GM23248 (cell line): ENCODE results near the gene TSPAN6. TPM values are rescaled to one million over a fixed set of nuclear protein-coding genes. Genes with fewer than 3 reads are reported as not detected.

Experiments used
- DNase-seq: peaks from one replicate; pipeline ENCODE4 v3.0.0-alpha.2; 2015
- H2AFZ ChIP-seq: fragments of 200-600 bp; sonication (generic); 2 replicates; pipeline ENCODE4 v1.6.1; 2016; ENCODE audit warnings: antibody characterized with exemption
- H3F3A ChIP-seq: fragments of 200-600 bp; sonication (generic); 2 replicates; pipeline ENCODE4 v1.6.1; 2016; ENCODE audit warnings: mild to moderate bottlenecking, antibody characterized with exemption, mixed run types; ENCODE audit not compliant: insufficient read depth
- H3K27ac ChIP-seq: fragments of 200-600 bp; sonication (generic); 2 replicates; pipeline ENCODE4 v1.5.1; 2016; ENCODE audit warnings: mild to moderate bottlenecking
- H3K27me3 ChIP-seq: fragments of 200-600 bp; sonication (generic); replicated peaks from 2 replicates; pipeline ENCODE4 v1.6.1; 2016; ENCODE audit warnings: mild to moderate bottlenecking; ENCODE audit not compliant: insufficient read depth
- H3K36me3 ChIP-seq: fragments of 200-600 bp; sonication (generic); 2 replicates; pipeline ENCODE4 v1.6.1; 2016; ENCODE audit warnings: low read depth, mild to moderate bottlenecking
- H3K4me1 ChIP-seq: fragments of 200-600 bp; sonication (generic); 2 replicates; pipeline ENCODE4 v1.6.1; 2016; ENCODE audit warnings: mild to moderate bottlenecking; ENCODE audit not compliant: insufficient read depth
- H3K4me2 ChIP-seq: fragments of 200-600 bp; sonication (generic); one replicate; pipeline ENCODE4 v1.6.1; 2016; ENCODE audit warnings: mild to moderate bottlenecking; ENCODE audit not compliant: unreplicated experiment
- H3K4me3 ChIP-seq: fragments of 200-600 bp; sonication (generic); 2 replicates; pipeline ENCODE4 v1.5.1; 2016; ENCODE audit warnings: mild to moderate bottlenecking
- H3K79me2 ChIP-seq: fragments of 200-600 bp; sonication (generic); 2 replicates; pipeline ENCODE4 v1.6.1; 2016; ENCODE audit warnings: mild to moderate bottlenecking; ENCODE audit not compliant: insufficient read depth
- H3K9ac ChIP-seq: fragments of 200-600 bp; sonication (generic); 2 replicates; pipeline ENCODE4 v1.6.1; 2016; ENCODE audit warnings: mild to moderate bottlenecking
- H3K9me2 ChIP-seq: fragments of 200-600 bp; sonication (generic); 2 replicates; pipeline ENCODE4 v1.6.1; 2016; ENCODE audit warnings: mixed run types, mild to moderate bottlenecking, moderate library complexity; ENCODE audit not compliant: insufficient read depth
- H3K9me3 ChIP-seq: fragments of 200-600 bp; sonication (generic); one replicate; pipeline ENCODE4 v1.6.1; 2017; ENCODE audit warnings: low read depth
- H4K20me1 ChIP-seq: fragments of 200-600 bp; sonication (generic); 2 replicates; pipeline ENCODE4 v1.6.0; 2016; ENCODE audit not compliant: insufficient read depth
- EZH2 ChIP-seq: fragments of 200-600 bp; sonication (generic); IDR thresholded peaks from 2 replicates; pipeline ENCODE4 v1.6.1; 2018; ENCODE audit warnings: antibody characterized with exemption, mild to moderate bottlenecking; ENCODE audit not compliant: insufficient read depth, poor library complexity, severe bottlenecking
- EZH2phosphoT487 ChIP-seq: fragments of 200-600 bp; sonication (generic); IDR thresholded peaks from 2 replicates; pipeline ENCODE4 v1.6.1; 2018; ENCODE audit warnings: antibody characterized with exemption, moderate library complexity, mild to moderate bottlenecking, low read depth; ENCODE audit not compliant: insufficient read depth
- whole genome bisulfite sequencing, 2 experiments: methylation state at CpG; one replicate each; pipeline ENCODE4 v1.1.6; 2015 to 2017; ENCODE audit warnings: low lambda C conversion rate in 2 of 2, low coverage in 1 of 2; ENCODE audit errors: missing lambda C conversion rate in 2 of 2; 5-methylcytosine and 5-hydroxymethylcytosine counted together
- in situ Hi-C: fragments of 300-500 bp; cut with MboI; formaldehyde crosslinking; loops from 2 replicates; pipeline ENCODE4 v1.15.0; 2020
- polyA plus RNA-seq: library from polyadenylated mRNA; unstranded; fragments of >200 nt; fragmentation: Nextera tagmentation; extraction: Ambion mirVana; gene quantifications from 2 replicates; pipeline ENCODE4 v1.2.1, GENCODE V29; 2016
- total RNA-seq: library from RNA; depleted of rRNA; stranded (reverse); fragments of >200 nt; shearing (Covaris generic); gene quantifications from 2 replicates; pipeline ENCODE4 v1.2.3, GENCODE V29; 2014

The TSPAN6 gene
- total and polyA plus RNA-seq, 2 experiments from 2014 or later, result 24.3 to 37.8 TPM

DNA sequence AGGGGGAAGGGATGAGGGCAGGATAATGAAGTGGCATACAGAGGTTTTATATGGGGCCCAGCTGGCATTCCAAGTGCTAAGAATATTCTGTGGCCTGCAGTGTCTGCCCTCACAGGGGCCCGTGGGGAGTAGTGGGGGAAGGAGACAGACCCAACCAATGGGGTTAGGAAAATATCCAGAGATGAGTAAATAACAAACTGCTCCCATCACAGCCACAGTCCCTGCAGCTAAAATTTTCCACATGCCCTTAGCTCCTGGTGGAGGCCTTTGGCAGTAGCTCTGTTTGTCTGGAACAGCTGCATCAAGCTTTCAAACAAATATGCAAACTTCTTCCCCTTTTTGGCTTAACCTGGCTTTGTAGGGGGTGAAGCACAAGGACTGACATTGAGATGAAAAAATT lies 10.5 kb upstream of the TSPAN6 start:
- peak overlapping the region; percentile 18; the same call in 1 of the 2 replicates for H3K4me3 ChIP-seq
- no peaks in the 10 kb centered on the region for H3K36me3 ChIP-seq
- no peaks in the 10 kb centered on the region for H3K9me2 ChIP-seq
- TF ChIP-seq EZH2phosphoT487 (no peak), EZH2 (no peak)
- WGBS, 2 experiments, result 0% methylated on average over 1 of the region's 1 CpG; no CpG with 5 or more reads in 1 of the 2 experiments
- H3K27ac ChIP-seq, result peak overlapping the region; percentile 100
- in situ Hi-C loops, result no loop called here
- DNase-seq, result peak; percentile 48
- H3K79me2 ChIP-seq, result 0 out of 2 replicates have a peak, but pooled peaks cover 19% of the 10 kb centered on the region
- H3K9ac ChIP-seq, result peak overlapping the region; percentile 89
- no peak overlapping the region for H2AFZ ChIP-seq
- peaks cover 54% of the 10 kb centered on the region for H3K4me1 ChIP-seq
- H3K4me2 ChIP-seq, result no peak overlapping the region
- peaks cover 56% of the 10 kb centered on the region for H3F3A ChIP-seq
- H4K20me1 ChIP-seq, result no peaks in the 10 kb centered on the region
- H3K27me3 ChIP-seq, result no peaks in the 10 kb centered on the region
- H3K9me3 ChIP-seq, result no peaks in the 10 kb centered on the region

DNA sequence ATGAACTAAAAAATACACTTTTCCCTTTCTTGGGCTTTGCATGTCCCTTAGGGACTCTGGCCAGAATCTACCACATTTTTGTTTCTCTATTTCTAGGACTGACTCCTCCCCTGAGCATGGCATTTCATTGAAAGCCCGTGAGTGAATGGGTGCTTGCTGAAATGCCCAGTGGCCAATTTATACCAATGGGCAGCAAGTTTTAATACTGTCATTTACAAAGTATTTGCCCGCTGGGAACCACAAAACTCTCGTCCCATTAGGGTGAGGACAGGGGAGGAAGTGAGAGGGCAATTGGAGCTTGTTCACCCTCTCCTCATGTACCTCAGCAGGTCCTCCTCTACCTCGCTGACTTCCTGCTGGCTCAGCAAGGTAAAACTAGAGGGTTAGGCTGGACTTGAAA lies 8.5 kb upstream of the TSPAN6 start:
- H3K4me3 ChIP-seq, result peak overlapping the region; percentile 74
- H3K27ac ChIP-seq, result peak overlapping the region; percentile 84
- H3K9me3 ChIP-seq, result no peaks in the 10 kb centered on the region
- H3K9ac ChIP-seq, result peak overlapping the region; percentile 85
- H2AFZ ChIP-seq, result peak overlapping the region; percentile 62; the same call in 1 of the 2 replicates
- H3F3A ChIP-seq, result peaks cover 52% of the 10 kb centered on the region
- H3K79me2 ChIP-seq, result 0 out of 2 replicates have a peak, but pooled peaks cover 19% of the 10 kb centered on the region
- DNase-seq, result peak; percentile 55
- no peaks in the 10 kb centered on the region for H3K36me3 ChIP-seq
- 32 to 36% methylated on average over 4 of the region's 4 CpGs for WGBS, 2 experiments
- in situ Hi-C loops, result no loop called here
- H3K4me2 ChIP-seq, result peak overlapping the region; percentile 88
- peaks cover 49% of the 10 kb centered on the region for H3K4me1 ChIP-seq
- TF ChIP-seq EZH2phosphoT487, result no peak
- no peak for TF ChIP-seq EZH2
- no peaks in the 10 kb centered on the region for H4K20me1 ChIP-seq
- H3K9me2 ChIP-seq, result no peaks in the 10 kb centered on the region
- H3K27me3 ChIP-seq, result no peaks in the 10 kb centered on the region

DNA sequence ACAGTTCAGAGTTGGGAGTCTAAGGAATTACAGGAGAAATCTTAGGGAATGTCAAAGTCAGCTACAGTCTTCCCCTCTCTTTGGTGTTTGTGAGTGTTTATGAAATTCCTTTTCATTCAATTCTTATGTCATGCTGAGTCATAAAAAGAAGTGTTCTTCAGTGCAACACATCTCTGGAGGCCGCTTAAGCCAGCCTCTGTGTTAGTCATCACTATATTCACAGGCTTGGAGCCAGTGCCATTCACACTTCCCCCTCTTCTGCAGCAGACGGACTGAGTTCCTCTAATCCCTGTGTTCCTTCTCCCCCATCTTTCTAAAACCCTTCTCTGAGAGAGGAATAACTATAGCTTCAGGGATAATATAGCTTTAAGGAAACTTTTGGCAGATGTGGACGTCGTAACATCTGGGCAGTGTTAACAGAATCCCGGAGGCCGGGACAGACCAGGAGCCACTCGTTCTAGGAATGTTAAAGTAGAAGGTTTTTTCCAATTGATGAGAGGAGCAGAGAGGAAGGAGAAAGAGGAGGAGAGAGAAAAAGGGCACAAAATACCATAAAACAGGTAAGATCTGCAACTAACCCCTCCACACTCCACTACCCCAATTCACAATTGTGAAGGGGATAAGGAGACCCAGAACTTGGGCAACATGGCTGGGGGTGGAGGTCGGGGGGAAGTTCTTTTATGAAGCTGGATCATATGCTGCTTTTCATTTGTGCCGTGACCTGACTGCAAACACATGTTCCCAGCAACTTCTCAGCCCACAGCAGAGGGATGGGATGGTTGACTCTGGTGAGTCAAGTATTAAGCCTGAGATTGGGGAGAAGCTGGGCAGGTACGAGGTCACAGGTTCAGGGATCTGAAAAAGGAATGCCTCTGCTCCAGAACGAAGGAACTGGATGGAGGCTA lies 7.6 kb upstream of the TSPAN6 start, which contains the start of gene SRPX2:
TSS of gene SRPX2 (plus strand) at position 244 of the 905 bp plus-strand sequence. CDS start 2,124 bp downstream, outside the sequence.
- no peak for TF ChIP-seq EZH2phosphoT487
- DNase-seq, result peak; percentile 90
- Histone ChIP-seq H4K20me1 (no peaks in the 10 kb centered on the region), H3K9me3 (no peaks in the 10 kb centered on the region), H3K4me3 (peak within 1 kb of the TSS; percentile 74), H3F3A (peaks cover 47% of the 10 kb centered on the region), H3K36me3 (no peaks in the 10 kb centered on the region), H3K27ac (peak within 1 kb of the TSS; percentile 84), H3K4me1 (peaks cover 43% of the 10 kb centered on the region), H3K79me2 (0 out of 2 replicates have a peak, but pooled peaks cover 19% of the 10 kb centered on the region), H3K9ac (peak within 1 kb of the TSS; percentile 85), H3K9me2 (no peaks in the 10 kb centered on the region), H2AFZ (peak within 1 kb of the TSS; percentile 62), H3K4me2 (peak within 1 kb of the TSS; percentile 88), H3K27me3 (no peaks in the 10 kb centered on the region)
- in situ Hi-C loops, result no loop called here
- 0 to 1% methylated on average over 10 to 11 of the region's 11 CpGs for WGBS, 2 experiments

DNA sequence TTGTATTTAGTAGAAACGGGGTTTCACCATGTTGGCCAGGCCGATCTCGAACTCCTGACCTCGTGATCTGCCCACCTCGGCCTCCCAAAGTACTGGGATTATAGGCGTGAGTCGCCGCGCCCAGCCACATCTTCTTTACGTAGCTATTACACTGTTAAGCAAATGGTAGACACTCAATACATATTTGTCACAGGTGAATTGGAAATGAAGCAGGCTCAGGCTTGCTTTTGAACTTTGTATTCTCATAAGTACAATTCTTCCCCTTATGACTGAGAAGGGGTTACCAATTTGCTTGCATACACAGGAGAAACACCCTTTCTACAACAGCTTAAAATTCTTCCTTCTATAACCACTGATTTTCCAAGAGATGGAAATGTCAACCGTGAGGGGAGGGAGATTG lies 6.6 kb upstream of the TSPAN6 start:
- Histone ChIP-seq H4K20me1 (no peaks in the 10 kb centered on the region), H3K27me3 (no peaks in the 10 kb centered on the region), H3K36me3 (no peaks in the 10 kb centered on the region), H3F3A (peaks cover 39% of the 10 kb centered on the region), H3K4me2 (peak overlapping the region; percentile 88), H3K4me3 (peak overlapping the region; percentile 74), H3K79me2 (0 out of 2 replicates have a peak, but pooled peaks cover 19% of the 10 kb centered on the region), H3K27ac (peak overlapping the region; percentile 84), H3K9me3 (no peaks in the 10 kb centered on the region), H3K9me2 (no peaks in the 10 kb centered on the region), H3K9ac (peak overlapping the region; percentile 85), H3K4me1 (peaks cover 37% of the 10 kb centered on the region), H2AFZ (no peak overlapping the region; the same call in 1 of the 2 replicates)
- DNase-seq, result no peak
- no peak for TF ChIP-seq EZH2phosphoT487
- no peak for TF ChIP-seq EZH2
- 73 to 79% methylated on average over 8 to 11 of the region's 11 CpGs for WGBS, 2 experiments
- in situ Hi-C loops, result no loop called here
